ENCODE results near the gene RBMS1. TPM values are rescaled to one million over a fixed set of nuclear protein-coding genes. Genes with fewer than 3 reads are reported as not detected.

The RBMS1 gene
- total RNA-seq, 1 experiment from 2014 or later = 77.5 TPM

GRCh38 chr2:160399880-160400279 lies 93.7 kb downstream of the RBMS1 start:
- no peak overlapping the region for H3K4me3 Mint-ChIP-seq
- H3K27ac ChIP-seq (ENCODE audit: insufficient read length, low read depth, low read length) = no peak overlapping the region
- no peaks in the 10 kb centered on the region for H3K79me1 ChIP-seq (ENCODE audit: insufficient read depth, low read depth, low read length, poor library complexity, severe bottlenecking)
- H4K5ac ChIP-seq (ENCODE audit: insufficient read length, low read depth, low read length) = no peak overlapping the region
- no peak overlapping the region for H2BK120ac ChIP-seq (ENCODE audit: low read depth, low read length, poor library complexity, severe bottlenecking)
- no peak for TF ChIP-seq CTCF (conservative IDR thresholded peaks at IDR 0.05)
- H3K79me2 ChIP-seq (ENCODE audit: insufficient read depth, low read length) = peaks cover 15% of the 10 kb centered on the region; the same call in 1 of the 2 replicates
- no peak overlapping the region for H4K91ac ChIP-seq (ENCODE audit: insufficient read length, low read depth, low read length)
- no peak overlapping the region for H2BK5ac ChIP-seq (ENCODE audit: insufficient read length, low read length)
- no peak overlapping the region for H3K56ac ChIP-seq (ENCODE audit: insufficient read length, low read depth, low read length)
- H2BK15ac ChIP-seq (ENCODE audit: low read depth, low read length) = no peak overlapping the region
- no peak overlapping the region for H3K4ac ChIP-seq (ENCODE audit: low read depth, low read length)
- H3K4me1 ChIP-seq (ENCODE audit: insufficient read depth, low read length) = peaks cover 7% of the 10 kb centered on the region; the same call in 1 of the 2 replicates
- no peak overlapping the region for H3K9ac ChIP-seq (ENCODE audit: extremely low read depth, insufficient read length, low read length)
- peaks cover 35 to 36% of the 10 kb centered on the region in 2 experiments for H3K4me1 Mint-ChIP-seq
- H3K27me3 Mint-ChIP-seq (ENCODE audit: low read depth) = peaks cover 3% of the 10 kb centered on the region; the same call in 1 of the 2 replicates
- no peak overlapping the region for H2AK5ac ChIP-seq (ENCODE audit: insufficient read length, low read length)
- no peaks in the 10 kb centered on the region for H3K23me2 ChIP-seq (ENCODE audit: insufficient read length, low read depth, low read length, poor library complexity, severe bottlenecking)
- no peak overlapping the region for H3K4me2 ChIP-seq (ENCODE audit: insufficient read depth, insufficient read length, low read length)
- no peak for DNase-seq
- H3K36me3 Mint-ChIP-seq (ENCODE audit: insufficient read depth in 1 of 3, low read depth in 3 of 3) = no peaks in the 10 kb centered on the region; a peak in 1 of 7 replicates
- H2BK20ac ChIP-seq (ENCODE audit: low read depth, low read length, poor library complexity, severe bottlenecking) = no peak overlapping the region
- H3K23ac ChIP-seq (ENCODE audit: insufficient read length, low read depth, low read length) = no peak overlapping the region
- H3K14ac ChIP-seq (ENCODE audit: insufficient read depth, low read length) = no peak overlapping the region
- no peak overlapping the region for H3K18ac ChIP-seq (ENCODE audit: insufficient read length, low read depth, low read length)
- no peak overlapping the region for H2BK12ac ChIP-seq (ENCODE audit: insufficient read length, low read depth, low read length)
- peak overlapping the region in 1 of 3 experiments; percentile 30; a peak in 1 of 7 replicates for H3K27ac Mint-ChIP-seq
- H3K27me3 ChIP-seq (ENCODE audit: insufficient read depth, low read length) = no peaks in the 10 kb centered on the region
- no peak overlapping the region for H4K8ac ChIP-seq (replicated peaks; ENCODE audit: insufficient read length, low read depth, low read length)
- no peaks in the 10 kb centered on the region for H3K9me3 Mint-ChIP-seq
- no peaks in the 10 kb centered on the region for H3K9me3 ChIP-seq (ENCODE audit: control insufficient read depth, low read depth, low read length)
- no peaks in the 10 kb centered on the region for H4K20me1 ChIP-seq (ENCODE audit: control insufficient read depth, insufficient read depth, insufficient read length)
- no peak overlapping the region for H2AFZ ChIP-seq (ENCODE audit: low read length)
- no peak overlapping the region for H3T11ph ChIP-seq (ENCODE audit: low read length)
- no CpG with 5 or more reads among the region's 1 CpG for WGBS (ENCODE audit: extremely low coverage, insufficient read length, low lambda C conversion rate)

All from H9 (cell line).